Fibroblast of villous mesenchyme (primary cell): ENCODE results near the gene FAM217A. TPM values are rescaled to one million over a fixed set of nuclear protein-coding genes. Genes with fewer than 3 reads are reported as not detected.

Experiments
- DNase-seq: peaks from one replicate; pipeline ENCODE4 v3.0.0-alpha.2; 2010; ENCODE audit warnings: low read depth
- H3K4me3 ChIP-seq: 2 replicates; pipeline ENCODE4 v1.5.1; 2011; ENCODE audit warnings: low read depth, mild to moderate bottlenecking, low read length
- total RNA-seq: library from RNA; depleted of rRNA; stranded (reverse); fragments of >200 nt; gene quantifications from 2 replicates; pipeline ENCODE4 v1.2.3, GENCODE V29; 2012
- TF ChIP-seq, protein P1 (sequence below): IDR thresholded peaks from 2 replicates; pipeline ENCODE4 v1.5.1; 2012; ENCODE audit warnings: low read depth, mild to moderate bottlenecking, low read length; ENCODE audit not compliant: insufficient read depth

The FAM217A gene
- total RNA-seq, 1 donor, result not detected

DNA sequence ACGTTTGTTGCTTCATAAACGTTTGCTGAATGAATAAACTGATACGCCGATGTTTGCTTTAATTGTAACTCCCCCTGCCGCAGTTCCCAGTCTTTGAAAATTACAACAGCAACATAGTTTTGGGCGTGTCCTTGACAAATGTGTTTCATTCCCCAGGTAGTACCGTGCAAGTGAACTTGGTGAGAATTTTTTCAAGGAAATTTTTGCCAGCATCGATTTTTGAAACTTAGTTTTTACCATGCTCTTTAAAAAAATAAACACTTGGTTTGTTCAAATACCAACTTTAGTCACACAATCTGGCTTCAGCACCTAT, 60.1 kb downstream of the FAM217A start:
- DNase-seq, result no peak
- H3K4me3 ChIP-seq, result peak overlapping the region; percentile 78
- TF ChIP-seq, protein P1, sequence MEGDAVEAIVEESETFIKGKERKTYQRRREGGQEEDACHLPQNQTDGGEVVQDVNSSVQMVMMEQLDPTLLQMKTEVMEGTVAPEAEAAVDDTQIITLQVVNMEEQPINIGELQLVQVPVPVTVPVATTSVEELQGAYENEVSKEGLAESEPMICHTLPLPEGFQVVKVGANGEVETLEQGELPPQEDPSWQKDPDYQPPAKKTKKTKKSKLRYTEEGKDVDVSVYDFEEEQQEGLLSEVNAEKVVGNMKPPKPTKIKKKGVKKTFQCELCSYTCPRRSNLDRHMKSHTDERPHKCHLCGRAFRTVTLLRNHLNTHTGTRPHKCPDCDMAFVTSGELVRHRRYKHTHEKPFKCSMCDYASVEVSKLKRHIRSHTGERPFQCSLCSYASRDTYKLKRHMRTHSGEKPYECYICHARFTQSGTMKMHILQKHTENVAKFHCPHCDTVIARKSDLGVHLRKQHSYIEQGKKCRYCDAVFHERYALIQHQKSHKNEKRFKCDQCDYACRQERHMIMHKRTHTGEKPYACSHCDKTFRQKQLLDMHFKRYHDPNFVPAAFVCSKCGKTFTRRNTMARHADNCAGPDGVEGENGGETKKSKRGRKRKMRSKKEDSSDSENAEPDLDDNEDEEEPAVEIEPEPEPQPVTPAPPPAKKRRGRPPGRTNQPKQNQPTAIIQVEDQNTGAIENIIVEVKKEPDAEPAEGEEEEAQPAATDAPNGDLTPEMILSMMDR, result no peak

Other genes starting within 250 kb of the FAM217A start
- gene FAM50B, start 229.8 kb downstream of the FAM217A start, total RNA-seq, result 5.2 and 6.0 TPM in 2 replicates
- gene ECI2, start 56.4 kb upstream of the FAM217A start, total RNA-seq, result 84.4 and 85.1 TPM in 2 replicates